MM.1S (cell line): ENCODE results near the gene CNOT2.

Source experiments
- CTCF ChIP-seq: fragments of 300-600 bp; sonication (generic); IDR thresholded peaks from 2 replicates; pipeline ENCODE4 v1.5.1; 2016; ENCODE audit warnings: antibody characterized with exemption, low read length, mixed read lengths
- EZH2phosphoT487 ChIP-seq: fragments of 300-600 bp; sonication (generic); IDR thresholded peaks from 2 replicates; pipeline ENCODE4 v1.6.1; 2018; ENCODE audit warnings: antibody characterized with exemption, low read length

- no peak for TF ChIP-seq CTCF
- no peak for TF ChIP-seq EZH2phosphoT487
Measured at GRCh38 chr12:70255311-70255710, 12.1 kb downstream of the CNOT2 start.
